Cardiac muscle cell (in vitro differentiated cells and primary cell): Measurements from ENCODE around the gene TAS2R1. TPM values are rescaled to one million over a fixed set of nuclear protein-coding genes. Genes with fewer than 3 reads are reported as not detected.

Experiments
- DNase-seq, 2 donors: peaks; one replicate each; pipeline versions ENCODE4 v3.0.0 to v3.0.0-alpha.2; 2010 to 2017; ENCODE audit warnings: low read depth in 1 of 2, low spot score in 1 of 2
- H3K27ac ChIP-seq: fragments of 200-600 bp; sonication (generic); 2 replicates; pipeline ENCODE4 v1.5.1; 2016
- H3K27me3 ChIP-seq: fragments of 200-600 bp; sonication (generic); 2 replicates; pipeline ENCODE4 v1.6.0; 2016; ENCODE audit warnings: control low read depth
- H3K36me3 ChIP-seq: fragments of 200-600 bp; sonication (generic); 2 replicates; pipeline ENCODE4 v1.5.1; 2016; ENCODE audit warnings: control low read depth
- H3K4me1 ChIP-seq: fragments of 200-600 bp; sonication (generic); 2 replicates; pipeline ENCODE4 v1.8.1; 2017; ENCODE audit warnings: low read depth, mild to moderate bottlenecking, mixed run types
- H3K4me3 ChIP-seq: fragments of 200-600 bp; sonication (generic); 2 replicates; pipeline ENCODE4 v1.5.1; 2016; ENCODE audit warnings: mild to moderate bottlenecking
- H3K9me3 ChIP-seq: fragments of 200-600 bp; sonication (generic); 2 replicates; pipeline ENCODE4 v1.5.1; 2017; ENCODE audit warnings: low read depth, mild to moderate bottlenecking, control low read depth
- polyA plus RNA-seq: library from polyadenylated mRNA; unstranded; fragments of >200 nt; fragmentation: Nextera tagmentation; extraction: Ambion mirVana; gene quantifications from 2 replicates; pipeline ENCODE4 v1.2.1, GENCODE V29; 2016
- total RNA-seq: library from RNA; depleted of rRNA; stranded (reverse); fragments of >200 nt; gene quantifications from 2 replicates; pipeline ENCODE4 v1.2.3, GENCODE V29; 2016
- TF ChIP-seq, protein P1 (sequence below): IDR thresholded peaks from 2 replicates; pipeline ENCODE4 v1.5.1; 2012; ENCODE audit warnings: low read depth, mild to moderate bottlenecking, low read length

TAS2R1 gene
- total and polyA plus RNA-seq, 2 experiments from 2014 or later: not detected

DNA sequence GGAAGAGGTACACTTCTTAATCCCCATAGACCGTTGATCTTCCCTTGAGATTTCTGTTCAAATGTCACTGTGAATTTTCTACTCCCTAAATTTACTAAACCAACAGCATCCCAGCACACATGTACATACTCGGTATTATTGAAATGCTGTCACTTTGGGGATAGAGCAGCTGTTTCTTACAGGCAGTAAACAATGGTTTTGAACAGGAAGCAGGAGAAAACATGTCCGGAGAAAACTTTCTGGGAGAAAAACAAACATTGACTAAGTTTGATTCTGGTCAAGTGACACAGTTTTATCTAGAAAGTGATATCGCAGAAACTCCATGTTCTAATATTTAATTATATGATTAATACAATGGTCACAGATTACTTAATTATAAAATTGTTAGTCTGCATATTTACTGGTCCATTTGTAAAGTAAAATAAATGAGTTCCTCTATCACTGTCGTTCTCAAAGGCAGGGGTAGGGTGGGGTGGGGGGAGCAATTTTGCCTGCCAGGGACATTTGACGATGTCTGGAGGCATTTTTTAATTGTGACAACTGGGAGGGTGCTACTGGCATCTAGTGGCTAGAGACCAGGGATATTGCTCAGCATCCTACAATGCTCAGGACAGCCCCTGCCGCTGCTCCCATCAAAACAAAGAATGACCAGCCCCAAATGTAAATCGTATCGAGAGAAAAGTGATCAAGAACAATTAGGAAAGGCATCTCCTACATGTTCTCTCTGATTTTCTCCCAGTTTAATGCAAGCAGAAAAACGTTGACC, 12.2 kb downstream of the TAS2R1 start:
- Histone ChIP-seq H3K27me3 (no peaks in the 10 kb centered on the region), H3K9me3 (no peaks in the 10 kb centered on the region), H3K4me3 (no peak overlapping the region), H3K27ac (peak overlapping the region; percentile 61), H3K4me1 (peaks cover 25% of the 10 kb centered on the region), H3K36me3 (no peaks in the 10 kb centered on the region)
- TF ChIP-seq, protein P1, sequence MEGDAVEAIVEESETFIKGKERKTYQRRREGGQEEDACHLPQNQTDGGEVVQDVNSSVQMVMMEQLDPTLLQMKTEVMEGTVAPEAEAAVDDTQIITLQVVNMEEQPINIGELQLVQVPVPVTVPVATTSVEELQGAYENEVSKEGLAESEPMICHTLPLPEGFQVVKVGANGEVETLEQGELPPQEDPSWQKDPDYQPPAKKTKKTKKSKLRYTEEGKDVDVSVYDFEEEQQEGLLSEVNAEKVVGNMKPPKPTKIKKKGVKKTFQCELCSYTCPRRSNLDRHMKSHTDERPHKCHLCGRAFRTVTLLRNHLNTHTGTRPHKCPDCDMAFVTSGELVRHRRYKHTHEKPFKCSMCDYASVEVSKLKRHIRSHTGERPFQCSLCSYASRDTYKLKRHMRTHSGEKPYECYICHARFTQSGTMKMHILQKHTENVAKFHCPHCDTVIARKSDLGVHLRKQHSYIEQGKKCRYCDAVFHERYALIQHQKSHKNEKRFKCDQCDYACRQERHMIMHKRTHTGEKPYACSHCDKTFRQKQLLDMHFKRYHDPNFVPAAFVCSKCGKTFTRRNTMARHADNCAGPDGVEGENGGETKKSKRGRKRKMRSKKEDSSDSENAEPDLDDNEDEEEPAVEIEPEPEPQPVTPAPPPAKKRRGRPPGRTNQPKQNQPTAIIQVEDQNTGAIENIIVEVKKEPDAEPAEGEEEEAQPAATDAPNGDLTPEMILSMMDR: no peak
- DNase-seq: no peak

- Histone ChIP-seq H3K4me1 (peaks cover 18% of the 10 kb centered on the region), H3K27ac (peak overlapping the region; percentile 61), H3K4me3 (no peak overlapping the region), H3K9me3 (no peaks in the 10 kb centered on the region), H3K27me3 (no peaks in the 10 kb centered on the region), H3K36me3 (no peaks in the 10 kb centered on the region)
- peak in 1 of 2 donors; percentile 35 for DNase-seq
- TF ChIP-seq, protein P1: no peak
Observed at GRCh38 chr5:9617221-9617620, 12.9 kb downstream of the TAS2R1 start.

GRCh38 chr5:9615331-9615730, 14.8 kb downstream of the TAS2R1 start:
- Histone ChIP-seq H3K36me3 (no peaks in the 10 kb centered on the region), H3K27me3 (no peaks in the 10 kb centered on the region), H3K4me3 (no peak overlapping the region), H3K4me1 (peaks cover 7% of the 10 kb centered on the region), H3K27ac (no peak overlapping the region), H3K9me3 (no peaks in the 10 kb centered on the region)
- no peak for DNase-seq
- TF ChIP-seq, protein P1: no peak

DNA sequence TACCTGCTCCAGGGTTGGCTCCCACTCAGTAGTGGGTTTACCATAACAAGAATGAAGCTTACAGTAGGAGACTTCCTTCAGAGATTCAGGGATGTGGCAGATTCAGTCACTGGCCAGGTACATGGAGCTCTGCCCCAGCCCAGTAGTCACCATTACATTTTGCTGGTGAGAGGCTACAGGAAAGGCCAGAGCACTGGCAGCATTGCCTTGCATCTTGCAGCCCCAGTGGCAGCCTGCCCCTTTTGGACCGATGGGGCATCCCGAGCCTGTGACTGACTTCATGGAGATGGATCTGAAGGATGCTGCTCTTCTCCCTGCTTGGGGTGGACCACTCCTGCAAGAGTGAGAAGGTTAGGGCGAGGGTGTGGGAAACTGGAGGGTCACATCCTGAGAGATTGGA, 16.8 kb downstream of the TAS2R1 start:
- H3K4me3 ChIP-seq: no peak overlapping the region
- H3K36me3 ChIP-seq: no peaks in the 10 kb centered on the region
- no peaks in the 10 kb centered on the region for H3K27me3 ChIP-seq
- H3K27ac ChIP-seq: no peak overlapping the region
- no peaks in the 10 kb centered on the region for H3K9me3 ChIP-seq
- TF ChIP-seq, protein P1: no peak
- no peak for DNase-seq
- H3K4me1 ChIP-seq: peaks cover 13% of the 10 kb centered on the region

DNA sequence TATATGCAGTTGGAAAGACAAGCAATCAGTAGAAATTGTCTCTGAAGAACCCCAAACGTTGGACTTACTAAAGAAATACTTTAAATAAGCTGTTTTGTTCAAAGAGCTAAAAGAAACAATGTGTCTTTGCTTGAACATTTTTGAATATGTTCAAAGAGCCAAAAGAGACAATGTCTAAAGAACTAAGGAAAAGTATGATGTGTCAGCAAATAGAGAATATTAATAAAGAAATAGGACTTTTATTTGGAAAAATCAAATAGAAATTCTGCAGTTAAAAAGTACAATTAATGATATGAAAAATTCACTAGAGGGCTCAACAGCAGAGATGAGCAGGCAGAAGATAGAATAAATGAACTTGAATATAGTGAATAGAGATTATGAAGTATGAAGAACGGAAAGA, 19.2 kb downstream of the TAS2R1 start:
- Histone ChIP-seq H3K27ac (peak overlapping the region; percentile 74), H3K4me3 (no peak overlapping the region), H3K36me3 (no peaks in the 10 kb centered on the region), H3K27me3 (no peaks in the 10 kb centered on the region), H3K4me1 (peaks cover 8% of the 10 kb centered on the region), H3K9me3 (no peaks in the 10 kb centered on the region)
- DNase-seq: no peak
- TF ChIP-seq, protein P1: no peak
